HG03378 (cell line): ENCODE measurements around the gene TUSC2.

ENCODE experiments used
- ATAC-seq: cut with Tn5 transposase; IDR thresholded peaks from one replicate; pipeline ENCODE4 v1.9.1; 2021; ENCODE audit warnings: mild to moderate bottlenecking, moderate library complexity; ENCODE audit not compliant: unreplicated experiment

TUSC2 gene

GRCh38 chr3:50327943-50328691, at the start of gene TUSC2:
Gene TUSC2 (minus strand): TSS chr3:50328223. CDS start chr3:50328099, 124 bp downstream.
- peak; percentile 74 for ATAC-seq

GRCh38 chr3:50375258-50375931, 47.4 kb upstream of the TUSC2 start:
- no peak for ATAC-seq

GRCh38 chr3:50374363-50375257, 46.6 kb upstream of the TUSC2 start:
- ATAC-seq = no peak

- ATAC-seq = no peak
These were observed 45.4 kb upstream of the TUSC2 start for GRCh38 chr3:50373146-50374051.

GRCh38 chr3:50372349-50372748, 44.3 kb upstream of the TUSC2 start:
- no peak for ATAC-seq

GRCh38 chr3:50371133-50371685, 43.2 kb upstream of the TUSC2 start:
- ATAC-seq = no peak

GRCh38 chr3:50370594-50370993, 42.6 kb upstream of the TUSC2 start:
- no peak for ATAC-seq

- ATAC-seq = no peak
These were observed 41.1 kb upstream of the TUSC2 start for GRCh38 chr3:50369012-50369670.

- ATAC-seq = no peak
These were observed 37.8 kb upstream of the TUSC2 start for GRCh38 chr3:50365842-50366220.

- ATAC-seq = peak; percentile 77
These were observed 37.2 kb upstream of the TUSC2 start for GRCh38 chr3:50365080-50365841.

- ATAC-seq = no peak
These were observed 36.6 kb upstream of the TUSC2 start for GRCh38 chr3:50364573-50365079.

- no peak for ATAC-seq
These were observed 31.7 kb upstream of the TUSC2 start for GRCh38 chr3:50359760-50360110.

- ATAC-seq = peak; percentile 97
These were observed 31.1 kb upstream of the TUSC2 start, which contains the start of gene TMEM115 for GRCh38 chr3:50358911-50359759. Gene TMEM115 (minus strand): TSS chr3:50359521. CDS start chr3:50359063, 458 bp downstream.

GRCh38 chr3:50358355-50358910, 30.4 kb upstream of the TUSC2 start:
- no peak for ATAC-seq

- ATAC-seq = no peak
These were observed 29.5 kb upstream of the TUSC2 start for GRCh38 chr3:50357481-50357880.

- no peak for ATAC-seq
These were observed 28.5 kb upstream of the TUSC2 start for GRCh38 chr3:50356553-50356952.

GRCh38 chr3:50355829-50356552, 28.0 kb upstream of the TUSC2 start:
- ATAC-seq = no peak
